GM18502 (cell line): ENCODE data around the gene TIRAP.
"Not testable (repeated sequence)": the region's sequence is repeated elsewhere in the genome, so short reads cannot be mapped to it uniquely, and the experiment has no call there.

Source experiments
- ATAC-seq: cut with Tn5 transposase; IDR thresholded peaks from one replicate; pipeline ENCODE4 v1.9.1; 2021; ENCODE audit warnings: mild to moderate bottlenecking; ENCODE audit not compliant: unreplicated experiment, poor library complexity

The TIRAP gene

GRCh38 chr11:126282361-126282735 is 545 bp upstream of the TIRAP start:
- ATAC-seq: no peak

GRCh38 chr11:126284829-126285228 is 1.9 kb downstream of the TIRAP start:
- peak; percentile 50 for ATAC-seq

DNA sequence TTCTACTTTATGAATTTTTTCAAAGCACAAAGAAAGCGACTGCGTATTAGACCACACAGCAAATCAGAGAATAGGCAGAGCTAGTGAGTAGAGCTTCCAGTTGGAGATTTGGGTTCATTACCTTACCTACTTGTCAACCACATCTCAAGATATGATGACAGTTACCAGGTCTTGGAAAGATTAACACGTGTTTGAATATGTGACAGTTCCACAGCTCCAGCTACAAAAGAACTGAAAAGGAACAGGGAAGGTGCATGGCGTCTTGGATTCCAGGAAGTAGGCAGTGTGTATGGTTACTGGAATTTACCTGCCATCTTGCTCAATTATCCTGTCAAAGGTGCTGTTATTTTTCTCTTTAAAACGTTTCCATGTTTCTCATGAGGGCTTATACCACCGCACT is 5.3 kb downstream of the TIRAP start:
- ATAC-seq: no peak

DNA sequence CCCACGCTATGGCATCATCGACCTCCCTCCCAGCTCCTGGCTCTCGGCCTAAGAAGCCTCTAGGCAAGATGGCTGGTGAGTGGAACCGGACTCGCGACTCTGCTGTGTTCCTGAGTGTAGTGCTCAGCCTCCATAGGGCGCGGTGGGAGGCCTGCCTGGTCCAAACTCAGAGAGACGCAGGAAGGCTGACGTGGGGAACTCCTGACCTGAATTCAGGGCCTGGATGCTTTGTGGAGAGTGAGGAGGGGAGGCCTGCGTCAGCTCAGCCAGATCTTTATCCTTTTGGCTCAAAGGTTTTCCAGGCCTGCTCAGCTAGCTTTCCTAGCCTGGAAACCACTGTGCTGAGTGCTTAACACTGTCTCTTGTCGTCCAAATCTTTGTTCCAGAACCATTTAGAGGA is 8.0 kb downstream of the TIRAP start:
- ATAC-seq: no peak

- no peak for ATAC-seq
Observed at GRCh38 chr11:126293726-126294125, 10.8 kb downstream of the TIRAP start.

GRCh38 chr11:126297004-126297403 is 14.1 kb downstream of the TIRAP start:
- no peak for ATAC-seq

- ATAC-seq: peak; percentile 85
Observed at GRCh38 chr11:126303623-126304456, 20.9 kb downstream of the TIRAP start, which contains the start of gene DCPS. Gene DCPS, plus strand, starts transcription at chr11:126304060. Its CDS starts 21 bp downstream, at chr11:126304081.

DNA sequence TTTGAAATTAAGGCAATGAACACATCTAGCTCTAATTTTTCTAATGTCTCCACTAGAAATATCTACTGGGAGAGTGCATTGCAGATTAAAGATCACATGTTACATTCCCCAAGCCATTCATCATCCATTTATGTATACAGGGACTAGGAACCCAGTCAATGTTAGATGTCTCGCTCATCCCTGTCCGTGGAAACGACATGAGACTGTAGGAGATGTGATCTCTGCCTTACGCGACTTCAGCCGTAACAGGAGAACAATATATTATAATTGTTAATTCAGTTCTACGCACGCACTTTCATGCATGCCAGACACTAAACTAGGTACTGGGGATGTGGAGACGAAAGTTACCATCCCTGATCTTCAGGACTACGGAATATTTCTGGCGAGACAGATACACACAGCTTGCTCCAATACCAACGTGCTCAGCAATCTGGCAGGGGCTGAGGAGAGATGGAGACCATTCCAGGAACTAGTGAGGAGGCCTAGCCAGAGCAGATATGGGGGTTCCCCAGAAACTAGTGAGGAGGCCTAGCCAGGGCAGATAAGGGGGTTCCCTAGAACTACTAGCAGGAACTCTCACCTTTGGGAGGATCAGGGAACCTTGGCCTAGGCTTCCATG is 21.7 kb downstream of the TIRAP start:
- ATAC-seq: peak; percentile 39

- peak; percentile 60 for ATAC-seq
Observed at GRCh38 chr11:126305699-126306098, 22.8 kb downstream of the TIRAP start.

GRCh38 chr11:126307706-126308105 is 24.8 kb downstream of the TIRAP start:
- no peak for ATAC-seq

- no peak for ATAC-seq
Observed at GRCh38 chr11:126308271-126308671, 25.4 kb downstream of the TIRAP start.

GRCh38 chr11:126308771-126309170 is 25.9 kb downstream of the TIRAP start:
- not testable (repeated sequence) for ATAC-seq

- ATAC-seq: no peak
Observed at GRCh38 chr11:126310200-126310991, 27.5 kb downstream of the TIRAP start.

DNA sequence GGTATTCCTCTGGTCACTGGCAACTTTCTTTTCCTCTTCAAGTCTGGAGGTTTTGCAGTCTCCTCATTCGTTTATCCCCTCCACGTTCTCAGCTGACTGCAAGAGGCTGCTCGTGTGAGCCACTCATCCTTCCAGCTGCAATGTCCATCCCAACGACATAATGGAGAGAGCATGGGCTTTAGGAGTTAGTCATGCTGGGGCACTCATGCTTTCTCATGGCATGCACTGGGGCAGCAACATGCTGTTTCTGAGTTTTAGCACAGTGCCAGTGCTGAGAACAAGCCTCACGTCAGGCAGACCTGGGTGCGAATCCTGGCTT is 28.1 kb downstream of the TIRAP start:
- ATAC-seq: no peak

DNA sequence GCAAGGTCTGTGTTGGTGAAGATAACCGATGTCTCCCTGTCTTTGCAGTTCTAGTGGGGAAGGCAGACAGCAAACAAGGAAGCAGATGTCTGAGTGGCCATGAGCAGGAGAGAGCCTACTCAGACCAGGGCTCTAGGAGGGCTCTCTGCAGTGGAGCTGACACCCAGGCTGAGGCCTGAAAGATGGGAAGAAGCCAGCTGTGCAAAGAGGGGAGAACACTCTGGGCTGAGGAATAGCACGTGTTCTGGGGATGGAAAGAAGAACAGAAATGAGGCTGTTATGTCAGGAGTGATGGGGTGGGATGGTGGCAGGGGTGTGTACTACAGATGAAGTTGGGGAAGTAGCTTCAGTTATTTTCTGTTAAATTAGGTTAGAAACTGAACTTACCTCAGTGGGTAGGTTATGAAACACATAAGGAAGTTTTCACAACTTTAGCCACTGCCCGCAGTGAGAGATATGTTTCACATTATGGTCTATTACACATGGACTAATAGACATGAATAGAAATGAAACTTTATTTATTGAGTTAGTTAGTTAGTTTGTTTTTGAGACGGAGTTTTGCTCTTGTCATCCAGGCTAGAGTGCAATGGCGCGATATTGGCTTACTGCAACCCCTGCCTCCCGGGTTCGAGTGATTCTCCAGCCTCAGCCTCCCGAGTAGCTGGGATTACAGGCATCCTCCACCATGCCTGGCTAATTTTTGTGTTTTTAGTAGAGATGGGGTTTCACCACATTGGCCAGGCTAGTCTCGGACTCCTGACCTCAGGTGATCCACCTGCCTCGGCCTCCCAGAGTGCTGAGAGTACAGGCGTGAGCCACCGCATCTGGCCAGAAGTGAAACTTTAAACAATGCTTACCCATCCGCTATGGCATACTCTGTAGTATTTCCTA is 28.8 kb downstream of the TIRAP start:
- ATAC-seq: peak; percentile 80

- ATAC-seq: no peak
Observed at GRCh38 chr11:126312961-126313360, 30.1 kb downstream of the TIRAP start.

DNA sequence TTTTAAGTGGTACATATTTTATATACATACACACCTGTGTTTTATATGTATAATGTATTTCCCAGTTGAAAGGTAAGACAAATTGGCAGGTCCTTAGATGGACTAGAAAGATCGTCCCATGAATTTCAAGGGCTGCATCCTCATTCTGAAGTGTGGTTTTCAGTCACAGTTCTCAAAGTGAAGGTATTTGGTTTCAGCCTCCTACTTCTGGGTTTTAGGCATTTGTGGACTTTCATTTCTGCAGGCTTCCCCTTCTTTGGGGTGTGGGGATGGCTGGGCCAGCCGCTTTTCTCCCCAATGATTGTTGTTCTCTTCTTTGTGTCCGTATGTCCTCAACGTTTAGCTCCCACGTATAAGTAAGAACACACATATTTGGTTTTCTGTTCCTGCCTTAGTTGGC is 30.9 kb downstream of the TIRAP start:
- ATAC-seq: no peak

DNA sequence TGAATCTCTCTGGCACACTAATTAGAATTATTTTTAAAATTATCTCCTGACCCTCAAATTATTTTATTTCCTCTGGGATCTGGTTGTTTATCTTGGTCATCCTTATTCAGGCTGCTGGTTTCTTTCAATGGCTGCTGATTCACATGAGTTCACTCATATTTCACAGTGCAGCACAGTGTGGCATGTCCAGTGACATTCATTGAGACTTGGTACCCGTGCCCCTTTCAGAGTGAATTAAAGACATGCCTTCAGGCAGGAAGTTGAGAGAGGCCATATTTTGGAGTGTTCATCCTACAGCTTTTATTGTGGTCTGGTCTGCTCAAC is 34.5 kb downstream of the TIRAP start:
- no peak for ATAC-seq

- ATAC-seq: peak; percentile 50
Observed at GRCh38 chr11:126317756-126318573, 35.1 kb downstream of the TIRAP start.
